Testis (tissue), 3 donors: Measurements from ENCODE around the gene BOLA1. TPM values are rescaled to one million over a fixed set of nuclear protein-coding genes. Genes with fewer than 3 reads are reported as not detected.

Source experiments
- DNase-seq: peaks from one replicate; pipeline ENCODE4 v3.0.0-alpha.2; 2019
- H3K27ac ChIP-seq, 2 donors: fragments of 200-600 bp; sonication (generic); one replicate each; pipeline ENCODE4 v1.5.1; 2019
- H3K27me3 ChIP-seq: fragments of 200-600 bp; sonication (generic); one replicate; pipeline ENCODE4 v1.5.1; 2019
- H3K36me3 ChIP-seq: fragments of 200-600 bp; sonication (generic); one replicate; pipeline ENCODE4 v1.5.1; 2017; ENCODE audit warnings: low read depth; ENCODE audit errors: missing control alignments
- H3K4me1 ChIP-seq: fragments of 200-600 bp; sonication (generic); one replicate; pipeline ENCODE4 v1.5.1; 2019
- H3K4me3 ChIP-seq, 2 donors: fragments of 200-600 bp; sonication (generic); one replicate each; pipeline ENCODE4 v1.5.1; 2017 to 2019
- H3K9me3 ChIP-seq: fragments of 200-600 bp; sonication (generic); one replicate; pipeline ENCODE4 v1.5.1; 2017
- POLR2A ChIP-seq: fragments of 450-650 bp; IDR thresholded peaks from one replicate; pipeline ENCODE4 v1.6.1; 2017; ENCODE audit warnings: antibody characterized with exemption, mild to moderate bottlenecking, moderate library complexity
- WGBS, 2 donors: methylation state at CpG; one replicate each; pipeline ENCODE4 v1.1.5; 2018; 5-methylcytosine and 5-hydroxymethylcytosine counted together
- intact Hi-C: fragments of 100-400 bp; cut with DNase I; formaldehyde crosslinking; loops from one replicate; pipeline ENCODE4 v1.15.1; 2023; ENCODE audit warnings: low total_unique reads
- polyA plus RNA-seq: library from polyadenylated mRNA; stranded (reverse); fragments of 350-450 nt; fragmentation: Illumina TruSeq; extraction: RNeasy Lipid Tissue Mini Kit (QIAGEN cat#74804); gene quantifications from one replicate; pipeline ENCODE4 v1.2.3, GENCODE V29; 2014; ENCODE audit warnings: low read depth, low replicate concordance; ENCODE audit not compliant: insufficient read depth
- total RNA-seq, 2 donors: library from RNA; depleted of rRNA; stranded (reverse); fragments of >200 nt; gene quantifications; one replicate each; pipeline ENCODE4 v1.2.3, GENCODE V29; 2016
- TF ChIP-seq, protein P1 (sequence below), 3 experiments: fragments of 450-650 bp in 2 of 3; fragments of 200-600 bp in 1 of 3; sonication (generic) in 1 of 3; IDR thresholded peaks; one replicate each; pipeline ENCODE4 v1.5.1; 2016 to 2019; ENCODE audit warnings: antibody characterized with exemption in 3 of 3, mild to moderate bottlenecking in 2 of 3, moderate library complexity in 1 of 3

The BOLA1 gene
- total and polyA plus RNA-seq, 3 donors from 2014 or later: 16.7 to 33.5 (median 30.6) TPM

- Histone ChIP-seq H3K9me3 (no peaks in the 10 kb centered on the region), H3K27ac (no peak overlapping the region), H3K27me3 (no peaks in the 10 kb centered on the region), H3K4me3 (no peak overlapping the region), H3K36me3 (no peaks in the 10 kb centered on the region), H3K4me1 (no peaks in the 10 kb centered on the region)
- WGBS, 2 donors: 75 to 83% methylated on average over 6 of the region's 6 CpGs
- intact Hi-C loops: no loop called here
- DNase-seq: no peak
- TF ChIP-seq POLR2A: no peak
- TF ChIP-seq, protein P1, sequence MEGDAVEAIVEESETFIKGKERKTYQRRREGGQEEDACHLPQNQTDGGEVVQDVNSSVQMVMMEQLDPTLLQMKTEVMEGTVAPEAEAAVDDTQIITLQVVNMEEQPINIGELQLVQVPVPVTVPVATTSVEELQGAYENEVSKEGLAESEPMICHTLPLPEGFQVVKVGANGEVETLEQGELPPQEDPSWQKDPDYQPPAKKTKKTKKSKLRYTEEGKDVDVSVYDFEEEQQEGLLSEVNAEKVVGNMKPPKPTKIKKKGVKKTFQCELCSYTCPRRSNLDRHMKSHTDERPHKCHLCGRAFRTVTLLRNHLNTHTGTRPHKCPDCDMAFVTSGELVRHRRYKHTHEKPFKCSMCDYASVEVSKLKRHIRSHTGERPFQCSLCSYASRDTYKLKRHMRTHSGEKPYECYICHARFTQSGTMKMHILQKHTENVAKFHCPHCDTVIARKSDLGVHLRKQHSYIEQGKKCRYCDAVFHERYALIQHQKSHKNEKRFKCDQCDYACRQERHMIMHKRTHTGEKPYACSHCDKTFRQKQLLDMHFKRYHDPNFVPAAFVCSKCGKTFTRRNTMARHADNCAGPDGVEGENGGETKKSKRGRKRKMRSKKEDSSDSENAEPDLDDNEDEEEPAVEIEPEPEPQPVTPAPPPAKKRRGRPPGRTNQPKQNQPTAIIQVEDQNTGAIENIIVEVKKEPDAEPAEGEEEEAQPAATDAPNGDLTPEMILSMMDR (IDR thresholded peaks at IDR 0.05): no peak
Measured at GRCh38 chr1:149949911-149950310, 50.5 kb downstream of the BOLA1 start.

Other genes with a start within 250 kb of the BOLA1 start
- 1 to 10 TPM; 5.6 to 8.7 TPM for gene FCGR1A, start 116.9 kb upstream of the BOLA1 start, total RNA-seq
- gene FCGR1A, start 116.9 kb upstream of the BOLA1 start, polyA plus RNA-seq: 8.7 TPM
- 1 to 10 TPM; 1.4 to 1.7 TPM for gene SV2A, start 18.3 kb downstream of the BOLA1 start, total RNA-seq
- gene SV2A, start 18.3 kb downstream of the BOLA1 start, polyA plus RNA-seq: 2.3 TPM
- 10 to 100 TPM; 30.2 to 32.1 TPM for gene SF3B4, start 28.2 kb downstream of the BOLA1 start, total RNA-seq
- gene SF3B4, start 28.2 kb downstream of the BOLA1 start, polyA plus RNA-seq: 121 TPM
- gene MTMR11, start 37.3 kb downstream of the BOLA1 start, total RNA-seq: 10 to 100 TPM; 39.8 to 50.4 TPM
- 20.5 TPM for gene MTMR11, start 37.3 kb downstream of the BOLA1 start, polyA plus RNA-seq
- gene OTUD7B, start 111.2 kb downstream of the BOLA1 start, total RNA-seq: 10 to 100 TPM; 23.1 to 31.5 TPM
- 30.3 TPM for gene OTUD7B, start 111.2 kb downstream of the BOLA1 start, polyA plus RNA-seq
- gene VPS45, start 168.2 kb downstream of the BOLA1 start, total RNA-seq: 10 to 100 TPM; 50.3 to 50.7 TPM
- 28.4 TPM for gene VPS45, start 168.2 kb downstream of the BOLA1 start, polyA plus RNA-seq